Neural cell (in vitro differentiated cells): ENCODE results near the gene PPP6R1. TPM values are rescaled to one million over a fixed set of nuclear protein-coding genes. Genes with fewer than 3 reads are reported as not detected.

Experiments
- H2AFZ ChIP-seq: fragments of 200-600, 300-800 bp; sonication (generic), shearing (Covaris generic); 2 replicates; pipeline ENCODE4 v1.6.0; 2014; ENCODE audit warnings: low read depth, mild to moderate bottlenecking, antibody characterized with exemption, low read length, moderate library complexity
- H3F3A ChIP-seq: fragments of 200-600 bp; shearing (Covaris generic); 2 replicates; pipeline ENCODE4 v1.6.1; 2016; ENCODE audit warnings: mild to moderate bottlenecking, moderate library complexity, mixed read lengths, antibody characterized with exemption, low read length; ENCODE audit not compliant: insufficient read depth, poor library complexity, severe bottlenecking
- H3K27ac ChIP-seq: fragments of 200-600, 300-800 bp; sonication (generic), shearing (Covaris generic); 2 replicates; pipeline ENCODE4 v1.5.1; 2014; ENCODE audit warnings: mild to moderate bottlenecking, low read length, moderate library complexity
- H3K27me3 ChIP-seq: fragments of 300-800, 200-600 bp; sonication (generic), shearing (Covaris generic); 2 replicates; pipeline ENCODE4 v1.6.0; 2014; ENCODE audit warnings: mild to moderate bottlenecking, low read depth, low read length, moderate library complexity; ENCODE audit not compliant: insufficient read depth
- H3K36me3 ChIP-seq: fragments of 300-800, 200-600 bp; sonication (generic), shearing (Covaris generic); 2 replicates; pipeline ENCODE4 v1.5.1; 2014; ENCODE audit warnings: mild to moderate bottlenecking, antibody characterized with exemption, low read length, moderate library complexity; ENCODE audit not compliant: insufficient read depth
- H3K4me2 ChIP-seq: fragments of 300-800, 200-600 bp; sonication (generic), shearing (Covaris generic); 2 replicates; pipeline ENCODE4 v1.6.0; 2014; ENCODE audit warnings: mild to moderate bottlenecking, low read length
- H3K4me3 ChIP-seq: fragments of 300-800, 200-600 bp; sonication (generic), shearing (Covaris generic); 2 replicates; pipeline ENCODE4 v1.5.1; 2014; ENCODE audit warnings: mild to moderate bottlenecking, low read length, moderate library complexity
- H3K79me2 ChIP-seq: fragments of 200-600 bp; shearing (Covaris generic); replicated peaks from 2 replicates; pipeline ENCODE4 v1.6.0; 2014; ENCODE audit warnings: mild to moderate bottlenecking, low read length, moderate library complexity; ENCODE audit not compliant: insufficient read depth
- H3K9ac ChIP-seq: fragments of 300-800, 200-600 bp; sonication (generic), shearing (Covaris generic); 2 replicates; pipeline ENCODE4 v1.6.1; 2016; ENCODE audit warnings: mild to moderate bottlenecking, low read length, mixed read lengths
- H3K9me2 ChIP-seq: fragments of 200-600 bp; shearing (Covaris generic); 2 replicates; pipeline ENCODE4 v1.6.1; 2016; ENCODE audit warnings: mild to moderate bottlenecking, low read length, mixed read lengths; ENCODE audit not compliant: insufficient read depth
- H3K9me3 ChIP-seq: fragments of 200-600, 300-800 bp; sonication (generic), shearing (Covaris generic); 2 replicates; pipeline ENCODE4 v1.6.1; 2016; ENCODE audit warnings: mild to moderate bottlenecking, mixed run types, low read length, moderate library complexity, mixed read lengths
- H4K20me1 ChIP-seq: fragments of 200-600 bp; shearing (Covaris generic); 2 replicates; pipeline ENCODE4 v1.6.1; 2016; ENCODE audit warnings: mild to moderate bottlenecking, mixed run types; ENCODE audit not compliant: insufficient read depth
- EP300 ChIP-seq: fragments of 450-650 bp; conservative IDR thresholded peaks from 2 replicates; pipeline ENCODE4 v1.6.1; 2014; ENCODE audit warnings: antibody characterized with exemption, mild to moderate bottlenecking, moderate library complexity; ENCODE audit not compliant: poor library complexity, severe bottlenecking
- EZH2 ChIP-seq: fragments of 200-600, 300-800 bp; shearing (Covaris generic), sonication (generic); IDR thresholded peaks from 2 replicates; pipeline ENCODE4 v1.6.1; 2014; ENCODE audit warnings: antibody characterized with exemption, low read length, borderline replicate concordance, mild to moderate bottlenecking; ENCODE audit not compliant: insufficient read depth, poor library complexity, severe bottlenecking
- MXI1 ChIP-seq: fragments of 450-650 bp; conservative IDR thresholded peaks from 2 replicates; pipeline ENCODE4 v1.6.1; 2014; ENCODE audit warnings: antibody characterized with exemption, mild to moderate bottlenecking; ENCODE audit not compliant: poor library complexity, severe bottlenecking
- POLR2AphosphoS5 ChIP-seq: IDR thresholded peaks from 2 replicates; pipeline ENCODE4 v1.6.1; 2012
- RAD21 ChIP-seq: fragments of 450-650 bp; conservative IDR thresholded peaks from 2 replicates; pipeline ENCODE4 v1.6.1; 2014; ENCODE audit warnings: antibody characterized with exemption, mild to moderate bottlenecking, moderate library complexity
- SMC3 ChIP-seq: fragments of 450-650 bp; conservative IDR thresholded peaks from 2 replicates; pipeline ENCODE4 v1.6.1; 2014; ENCODE audit warnings: antibody characterized with exemption, mild to moderate bottlenecking, moderate library complexity; ENCODE audit not compliant: poor library complexity
- TAF1 ChIP-seq: IDR thresholded peaks from 2 replicates; pipeline ENCODE4 v1.6.1; 2012; ENCODE audit warnings: low read depth
- polyA plus RNA-seq: library from polyadenylated mRNA; depleted of rRNA; stranded (reverse); fragments of >200 nt; gene quantifications from 2 replicates; pipeline ENCODE4 v1.2.3, GENCODE V29; 2014
- TF ChIP-seq, protein P1 (sequence below): IDR thresholded peaks from 2 replicates; pipeline ENCODE4 v1.6.1; 2012; ENCODE audit warnings: borderline replicate concordance
- TF ChIP-seq, protein P2 (sequence below): fragments of 450-650 bp; IDR thresholded peaks from 2 replicates; pipeline ENCODE4 v1.5.1; 2014; ENCODE audit warnings: antibody characterized with exemption, mild to moderate bottlenecking, moderate library complexity; ENCODE audit not compliant: poor library complexity, severe bottlenecking

Gene PPP6R1
- polyA plus RNA-seq, 1 donor from 2014 or later = 20.0 TPM

DNA sequence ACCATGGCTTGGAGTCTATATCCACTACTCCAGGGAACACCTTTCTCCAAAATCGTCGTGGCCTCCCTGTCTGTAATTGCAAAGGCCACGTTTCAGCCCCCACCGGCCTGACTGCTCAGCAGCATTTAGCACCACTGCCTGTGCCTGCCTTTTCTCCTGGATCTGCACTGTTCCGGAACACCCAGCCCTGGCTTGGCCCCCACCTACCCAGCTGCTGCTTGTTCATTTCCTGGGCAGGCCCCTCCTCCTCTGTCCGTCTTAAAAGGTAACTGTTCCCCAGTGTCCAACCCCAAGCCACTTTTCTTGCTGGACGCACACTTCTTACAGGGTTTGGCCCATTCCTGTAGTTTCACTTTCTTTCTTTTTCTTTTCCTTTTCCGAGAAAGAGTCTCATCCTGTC is 70.2 kb downstream of the PPP6R1 start:
- Histone ChIP-seq H3K27me3 (peaks cover 5% of the 10 kb centered on the region), H4K20me1 (no peaks in the 10 kb centered on the region), H3K9me3 (no peaks in the 10 kb centered on the region), H3K4me2 (no peak overlapping the region), H3K9me2 (no peaks in the 10 kb centered on the region), H3K79me2 (no peaks in the 10 kb centered on the region), H3F3A (no peaks in the 10 kb centered on the region), H3K4me3 (no peak overlapping the region), H3K36me3 (no peaks in the 10 kb centered on the region), H3K27ac (no peak overlapping the region), H3K9ac (no peak overlapping the region), H2AFZ (no peak overlapping the region)
- TF ChIP-seq TAF1 = no peak
- TF ChIP-seq MXI1 = no peak
- TF ChIP-seq, protein P1, sequence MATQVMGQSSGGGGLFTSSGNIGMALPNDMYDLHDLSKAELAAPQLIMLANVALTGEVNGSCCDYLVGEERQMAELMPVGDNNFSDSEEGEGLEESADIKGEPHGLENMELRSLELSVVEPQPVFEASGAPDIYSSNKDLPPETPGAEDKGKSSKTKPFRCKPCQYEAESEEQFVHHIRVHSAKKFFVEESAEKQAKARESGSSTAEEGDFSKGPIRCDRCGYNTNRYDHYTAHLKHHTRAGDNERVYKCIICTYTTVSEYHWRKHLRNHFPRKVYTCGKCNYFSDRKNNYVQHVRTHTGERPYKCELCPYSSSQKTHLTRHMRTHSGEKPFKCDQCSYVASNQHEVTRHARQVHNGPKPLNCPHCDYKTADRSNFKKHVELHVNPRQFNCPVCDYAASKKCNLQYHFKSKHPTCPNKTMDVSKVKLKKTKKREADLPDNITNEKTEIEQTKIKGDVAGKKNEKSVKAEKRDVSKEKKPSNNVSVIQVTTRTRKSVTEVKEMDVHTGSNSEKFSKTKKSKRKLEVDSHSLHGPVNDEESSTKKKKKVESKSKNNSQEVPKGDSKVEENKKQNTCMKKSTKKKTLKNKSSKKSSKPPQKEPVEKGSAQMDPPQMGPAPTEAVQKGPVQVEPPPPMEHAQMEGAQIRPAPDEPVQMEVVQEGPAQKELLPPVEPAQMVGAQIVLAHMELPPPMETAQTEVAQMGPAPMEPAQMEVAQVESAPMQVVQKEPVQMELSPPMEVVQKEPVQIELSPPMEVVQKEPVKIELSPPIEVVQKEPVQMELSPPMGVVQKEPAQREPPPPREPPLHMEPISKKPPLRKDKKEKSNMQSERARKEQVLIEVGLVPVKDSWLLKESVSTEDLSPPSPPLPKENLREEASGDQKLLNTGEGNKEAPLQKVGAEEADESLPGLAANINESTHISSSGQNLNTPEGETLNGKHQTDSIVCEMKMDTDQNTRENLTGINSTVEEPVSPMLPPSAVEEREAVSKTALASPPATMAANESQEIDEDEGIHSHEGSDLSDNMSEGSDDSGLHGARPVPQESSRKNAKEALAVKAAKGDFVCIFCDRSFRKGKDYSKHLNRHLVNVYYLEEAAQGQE = no peak
- TF ChIP-seq SMC3 = no peak
- no peak for TF ChIP-seq RAD21
- TF ChIP-seq POLR2AphosphoS5 = no peak
- TF ChIP-seq EZH2 = no peak
- TF ChIP-seq EP300 = no peak
- TF ChIP-seq, protein P2, sequence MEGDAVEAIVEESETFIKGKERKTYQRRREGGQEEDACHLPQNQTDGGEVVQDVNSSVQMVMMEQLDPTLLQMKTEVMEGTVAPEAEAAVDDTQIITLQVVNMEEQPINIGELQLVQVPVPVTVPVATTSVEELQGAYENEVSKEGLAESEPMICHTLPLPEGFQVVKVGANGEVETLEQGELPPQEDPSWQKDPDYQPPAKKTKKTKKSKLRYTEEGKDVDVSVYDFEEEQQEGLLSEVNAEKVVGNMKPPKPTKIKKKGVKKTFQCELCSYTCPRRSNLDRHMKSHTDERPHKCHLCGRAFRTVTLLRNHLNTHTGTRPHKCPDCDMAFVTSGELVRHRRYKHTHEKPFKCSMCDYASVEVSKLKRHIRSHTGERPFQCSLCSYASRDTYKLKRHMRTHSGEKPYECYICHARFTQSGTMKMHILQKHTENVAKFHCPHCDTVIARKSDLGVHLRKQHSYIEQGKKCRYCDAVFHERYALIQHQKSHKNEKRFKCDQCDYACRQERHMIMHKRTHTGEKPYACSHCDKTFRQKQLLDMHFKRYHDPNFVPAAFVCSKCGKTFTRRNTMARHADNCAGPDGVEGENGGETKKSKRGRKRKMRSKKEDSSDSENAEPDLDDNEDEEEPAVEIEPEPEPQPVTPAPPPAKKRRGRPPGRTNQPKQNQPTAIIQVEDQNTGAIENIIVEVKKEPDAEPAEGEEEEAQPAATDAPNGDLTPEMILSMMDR = no peak

DNA sequence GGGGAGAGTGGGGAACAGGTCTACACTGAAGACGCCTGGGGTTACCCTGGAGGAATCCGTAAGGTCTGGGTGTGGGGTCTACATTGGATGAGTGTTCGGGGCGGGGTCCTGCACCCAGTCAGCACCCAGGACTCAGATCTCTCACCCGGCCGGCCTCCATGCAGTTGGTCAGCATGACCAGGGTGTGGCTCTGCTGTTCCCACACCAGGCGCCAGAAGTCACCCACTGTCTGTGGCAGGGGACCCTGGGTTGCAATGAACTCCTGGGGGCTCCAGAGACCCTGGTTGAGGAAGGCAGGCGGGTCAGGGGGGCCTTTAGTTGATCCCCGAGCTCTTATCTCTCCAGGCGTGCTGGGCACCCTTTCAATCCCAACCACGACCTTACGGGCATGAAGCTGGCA is 72.7 kb downstream of the PPP6R1 start:
- Histone ChIP-seq H3K9me2 (no peaks in the 10 kb centered on the region), H3K27ac (no peak overlapping the region), H3K4me2 (no peak overlapping the region), H3K36me3 (no peaks in the 10 kb centered on the region), H2AFZ (no peak overlapping the region), H4K20me1 (no peaks in the 10 kb centered on the region), H3K27me3 (peaks cover 20% of the 10 kb centered on the region), H3F3A (no peaks in the 10 kb centered on the region), H3K4me3 (no peak overlapping the region), H3K79me2 (no peaks in the 10 kb centered on the region), H3K9ac (no peak overlapping the region), H3K9me3 (no peaks in the 10 kb centered on the region)
- TF ChIP-seq EZH2 (no peak), EP300 (no peak), RAD21 (no peak), TAF1 (no peak), POLR2AphosphoS5 (no peak)
- TF ChIP-seq, protein P2 = no peak
